HG03025 (cell line): ENCODE data around the gene ETDB.
"Not testable (repeated sequence)": the region's sequence is repeated elsewhere in the genome, so short reads cannot be mapped to it uniquely, and the experiment has no call there.

ENCODE experiments used
- ATAC-seq: cut with Tn5 transposase; IDR thresholded peaks from one replicate; pipeline ENCODE4 v1.9.1; 2021; ENCODE audit warnings: mild to moderate bottlenecking, moderate library complexity; ENCODE audit not compliant: unreplicated experiment, low FRiP score

Gene ETDB

DNA sequence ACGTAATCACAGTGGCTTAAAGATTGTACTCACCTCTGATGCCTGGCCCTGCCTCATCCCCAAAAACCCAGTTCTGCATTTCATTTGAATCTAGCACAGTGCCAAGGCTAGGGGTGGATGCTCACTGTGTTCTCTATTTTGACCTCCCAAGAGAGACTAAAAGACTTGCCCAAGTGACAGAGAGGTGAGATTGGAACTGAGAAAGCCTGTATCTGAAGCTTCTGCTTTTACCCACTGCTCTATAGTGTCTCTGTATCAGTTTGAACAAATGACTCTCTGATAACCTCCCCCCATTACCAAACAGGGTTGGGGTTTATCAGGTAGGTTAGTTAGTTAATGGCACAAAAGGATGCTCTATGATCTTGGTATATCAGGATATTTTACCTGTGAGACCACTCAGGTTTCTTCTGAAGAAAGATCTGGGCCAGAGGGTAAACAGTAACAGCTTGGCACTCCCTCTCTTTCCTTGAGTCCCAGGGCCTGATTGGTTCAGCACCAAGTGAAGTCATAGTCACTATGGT lies at the start of gene ETDB:
Gene ETDB (minus strand): TSS at position 471 of the 521 bp plus-strand sequence. CDS start 1,265 bp downstream, outside the sequence.
- ATAC-seq, result not testable (repeated sequence)

DNA sequence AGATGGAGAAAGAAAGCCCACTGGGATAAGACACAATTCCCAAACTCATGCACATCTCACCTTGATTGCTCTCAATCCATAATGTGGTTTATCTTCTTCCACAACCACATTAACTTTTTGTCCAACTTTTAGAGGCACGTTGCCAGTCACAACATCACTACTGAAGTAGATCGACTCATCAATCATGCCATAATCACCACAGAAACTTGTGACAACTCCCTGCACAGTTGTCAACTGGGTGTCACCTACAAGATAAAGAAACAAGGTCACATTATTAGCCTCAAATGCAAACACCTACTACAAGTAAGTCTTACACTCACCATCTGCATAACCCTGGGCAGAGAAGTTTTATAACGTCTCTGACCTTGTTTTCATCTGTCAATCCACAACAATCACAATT lies 49.2 kb upstream of the ETDB start:
- not testable (repeated sequence) for ATAC-seq

DNA sequence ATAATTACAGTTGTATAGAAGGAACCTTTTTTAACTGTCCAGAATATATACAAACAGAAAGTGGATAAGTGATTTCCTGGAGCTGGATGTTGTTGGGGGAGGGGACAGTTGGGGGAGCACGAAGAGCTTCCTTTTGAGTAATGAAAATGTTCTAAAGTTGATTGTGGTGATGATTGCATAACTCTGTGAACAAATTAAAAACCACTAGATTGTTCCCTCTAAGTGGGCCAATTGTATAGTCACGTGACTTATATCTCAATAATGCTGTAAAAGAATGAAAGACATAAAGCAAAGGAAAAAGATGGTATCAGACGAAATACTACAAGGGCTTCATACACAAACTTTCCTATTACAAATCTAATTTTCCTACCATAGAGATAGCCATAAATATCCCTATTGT lies 48.2 kb upstream of the ETDB start:
- no peak for ATAC-seq

DNA sequence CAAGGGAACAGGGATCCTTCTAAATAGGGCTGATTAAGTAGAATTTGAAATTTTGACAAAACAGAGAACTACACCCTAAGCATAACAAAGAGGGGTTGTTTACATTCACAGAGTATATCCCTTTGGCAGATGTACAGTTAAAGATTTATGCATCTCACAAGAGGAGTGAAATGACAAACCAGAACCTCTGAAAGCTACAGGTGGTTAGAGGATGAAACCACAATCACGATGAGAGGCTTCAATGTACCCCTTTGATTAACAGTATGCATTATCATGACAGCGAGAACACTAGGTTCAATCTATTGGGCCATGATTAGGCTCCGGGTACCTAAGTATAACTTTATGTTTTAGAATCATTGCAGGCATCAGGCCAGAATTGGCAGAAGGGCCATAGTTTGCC lies 34.4 kb upstream of the ETDB start:
- ATAC-seq, result not testable (repeated sequence)

DNA sequence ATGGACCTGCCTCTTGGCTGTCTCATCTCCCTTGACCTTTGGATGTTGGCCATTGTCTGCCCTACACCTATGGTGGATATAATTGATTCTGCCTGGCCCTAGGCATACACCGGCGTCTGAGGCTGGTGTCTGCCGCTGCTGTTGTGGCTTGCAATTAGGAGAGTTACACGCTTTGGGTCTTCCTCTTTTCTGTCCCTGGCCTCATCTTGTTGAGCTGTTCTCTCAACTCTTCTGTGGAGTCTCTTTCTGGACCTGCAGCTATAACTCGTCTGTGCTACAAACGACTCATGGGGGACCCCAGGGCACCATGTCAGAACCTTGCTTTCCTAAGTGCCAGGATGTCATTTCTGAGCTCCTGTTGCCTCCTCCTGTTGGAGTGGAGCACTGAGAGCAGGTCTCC lies 5.8 kb upstream of the ETDB start:
- not testable (repeated sequence) for ATAC-seq

DNA sequence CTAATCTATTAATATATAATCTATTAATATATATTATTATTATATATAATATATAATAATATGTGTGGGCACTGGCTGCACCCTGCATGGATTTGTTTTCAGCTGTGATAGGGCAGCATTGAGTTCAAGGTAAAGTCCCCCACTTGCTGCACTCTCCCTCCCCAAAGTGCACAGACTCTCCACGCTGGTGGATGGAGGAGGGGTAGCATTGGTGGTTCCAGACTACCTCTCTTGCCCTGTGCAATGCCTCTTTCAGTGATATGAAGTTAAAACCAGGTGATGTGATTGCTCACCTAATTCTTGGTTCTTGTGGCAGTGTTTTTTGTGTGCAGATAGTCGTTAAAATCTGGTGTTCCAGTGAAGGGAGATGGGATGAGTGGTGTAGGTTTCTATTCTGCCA lies 4.3 kb downstream of the ETDB start:
- not testable (repeated sequence) for ATAC-seq

DNA sequence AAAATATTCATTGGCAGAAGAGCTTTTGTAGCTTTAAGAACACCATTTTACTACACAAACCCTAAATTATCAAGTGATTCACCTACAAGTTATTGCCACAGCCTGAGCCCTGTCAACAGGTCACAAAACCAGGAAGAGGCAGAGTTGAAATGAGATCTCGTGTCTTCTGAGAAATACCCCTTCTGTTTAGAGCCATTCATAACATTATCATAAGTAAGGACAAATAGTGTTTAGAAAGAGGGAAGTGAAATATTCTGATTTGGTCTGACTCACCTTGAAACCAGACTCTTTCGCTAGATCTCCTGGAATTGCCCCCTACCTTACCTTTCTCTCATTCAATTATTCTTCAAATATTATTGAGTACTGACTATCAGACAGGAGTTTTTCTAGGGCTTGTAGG lies 5.9 kb downstream of the ETDB start:
- ATAC-seq, result peak; percentile 85

DNA sequence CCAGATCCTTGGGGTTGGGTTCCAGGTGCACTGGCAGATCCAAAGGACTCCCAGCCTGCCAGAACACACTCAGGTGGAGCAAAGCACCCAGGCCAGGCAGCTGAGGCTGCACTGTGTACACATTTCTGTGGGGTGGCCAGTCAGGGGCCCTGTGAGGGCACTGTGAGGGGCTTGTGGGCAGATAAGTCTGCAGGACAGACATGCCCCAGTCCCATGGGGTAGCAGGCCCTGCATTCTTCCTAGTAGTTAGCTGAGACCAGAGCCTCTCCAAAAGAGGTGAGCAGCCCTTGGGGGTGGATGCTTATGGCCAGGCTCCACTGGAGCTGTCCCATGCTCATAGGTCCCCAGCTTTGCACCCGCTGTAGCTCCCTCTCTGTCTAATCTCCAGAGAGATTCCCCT lies 7.6 kb downstream of the ETDB start:
- ATAC-seq, result no peak

DNA sequence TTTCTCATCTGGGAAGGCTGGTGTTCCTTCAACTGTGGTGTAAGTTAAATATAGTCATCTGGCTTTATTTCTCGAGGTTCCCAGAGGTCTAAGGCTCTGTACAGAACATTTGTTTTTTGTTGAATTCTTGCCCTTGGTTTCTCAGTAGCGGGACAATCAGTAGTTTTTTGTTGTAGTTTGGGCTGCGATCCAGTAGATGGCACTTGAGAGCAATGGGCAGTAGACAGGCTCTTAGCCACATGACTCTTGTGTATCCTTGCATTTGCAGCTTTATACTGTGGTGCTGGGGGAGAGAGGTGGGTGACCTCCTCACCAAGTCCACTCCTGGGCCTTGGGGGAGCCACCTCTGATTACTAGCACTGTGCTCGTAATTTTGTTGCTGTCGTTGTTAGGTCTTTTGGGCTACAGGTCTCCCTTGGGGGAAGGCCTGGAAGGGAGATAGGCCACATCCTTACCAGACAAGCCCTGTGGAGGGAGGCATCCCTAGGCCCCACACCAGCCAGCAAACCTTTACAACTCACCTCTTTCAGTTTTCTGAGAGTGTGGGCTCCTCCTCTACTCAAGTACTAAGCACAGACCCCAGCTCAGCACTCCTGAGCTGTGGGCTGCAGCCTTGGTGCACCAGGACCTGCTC lies 8.1 kb downstream of the ETDB start:
- ATAC-seq, result peak; percentile 65

DNA sequence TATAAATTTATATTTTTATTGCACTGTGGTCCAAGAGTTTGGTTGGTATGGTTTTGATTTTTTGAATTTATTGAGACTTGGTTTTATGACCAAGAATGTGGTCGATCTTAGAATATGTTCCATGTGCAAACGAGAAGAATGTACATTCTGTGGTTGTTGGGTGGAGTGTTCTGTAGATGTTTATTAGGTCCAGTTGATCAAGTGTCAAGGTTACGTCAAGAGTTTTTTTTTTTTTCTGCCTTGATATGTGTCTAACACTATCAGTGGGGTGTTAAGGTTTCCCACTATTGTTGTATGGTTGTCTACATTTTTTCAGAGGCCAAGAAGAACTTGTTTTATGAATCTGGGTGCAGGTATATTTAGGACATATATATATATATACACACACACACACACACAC lies 10.8 kb downstream of the ETDB start:
- ATAC-seq, result no peak

DNA sequence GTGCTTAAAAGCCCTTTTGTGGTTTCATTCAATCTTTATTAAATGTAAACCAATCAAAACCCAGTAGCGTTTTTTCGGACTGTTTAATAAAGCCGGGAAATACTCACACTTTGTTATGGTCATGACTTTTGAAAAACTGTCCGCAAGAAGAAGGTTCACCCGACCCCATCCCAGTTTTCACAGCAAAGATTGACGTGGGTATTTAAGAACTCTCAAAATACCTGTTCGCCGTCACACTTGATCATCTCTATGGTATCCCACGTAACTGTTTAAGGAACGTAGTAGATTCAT lies 20.9 kb downstream of the ETDB start:
- no peak for ATAC-seq

DNA sequence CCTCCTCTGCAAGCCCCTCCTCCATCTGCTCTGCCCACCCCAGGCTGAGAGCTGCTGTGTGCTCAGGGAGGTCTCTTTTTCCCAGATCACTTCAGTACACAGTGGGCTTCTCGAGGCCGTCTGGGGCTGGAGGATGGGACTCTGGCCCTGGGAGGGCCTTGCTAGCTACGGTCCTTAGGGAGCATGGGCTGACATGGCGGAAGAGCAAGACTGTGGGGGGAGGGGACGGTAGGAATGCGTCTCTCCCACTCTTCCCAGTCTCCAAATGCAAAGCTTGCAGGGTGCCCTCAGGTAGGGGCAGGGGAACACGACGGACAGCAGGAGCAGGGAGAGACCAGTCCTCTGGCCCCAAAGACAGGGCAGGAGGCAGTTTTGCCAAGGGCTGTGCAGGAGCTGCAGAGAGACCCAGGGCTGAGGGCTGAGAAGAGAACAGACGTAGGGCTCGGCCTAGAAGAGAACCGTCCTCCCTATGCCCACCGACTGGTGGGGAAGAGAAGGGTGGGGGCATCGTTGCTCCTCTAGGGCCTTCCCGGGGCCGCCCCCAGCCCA lies 23.1 kb downstream of the ETDB start:
- not testable (repeated sequence) for ATAC-seq

DNA sequence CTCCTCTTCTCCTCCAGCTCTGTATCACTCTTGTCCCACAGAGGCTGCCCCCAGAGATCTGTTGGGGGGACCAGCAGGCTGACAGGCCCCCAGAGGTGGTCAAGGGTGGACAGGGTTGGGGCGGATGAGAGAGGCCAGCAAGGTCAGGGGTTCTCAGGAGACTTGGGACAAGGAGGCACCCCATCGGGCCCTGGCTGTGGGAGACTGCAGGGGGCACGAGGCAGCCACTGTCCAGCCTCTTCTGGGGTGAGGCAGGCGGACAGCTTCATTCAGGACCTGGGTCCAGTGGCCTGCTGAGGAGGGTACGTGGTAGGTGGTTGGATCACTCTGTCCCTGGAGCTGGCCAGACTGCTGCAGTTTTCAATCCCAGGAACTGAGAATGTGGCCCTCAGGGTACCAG lies 24.6 kb downstream of the ETDB start:
- ATAC-seq, result no peak

DNA sequence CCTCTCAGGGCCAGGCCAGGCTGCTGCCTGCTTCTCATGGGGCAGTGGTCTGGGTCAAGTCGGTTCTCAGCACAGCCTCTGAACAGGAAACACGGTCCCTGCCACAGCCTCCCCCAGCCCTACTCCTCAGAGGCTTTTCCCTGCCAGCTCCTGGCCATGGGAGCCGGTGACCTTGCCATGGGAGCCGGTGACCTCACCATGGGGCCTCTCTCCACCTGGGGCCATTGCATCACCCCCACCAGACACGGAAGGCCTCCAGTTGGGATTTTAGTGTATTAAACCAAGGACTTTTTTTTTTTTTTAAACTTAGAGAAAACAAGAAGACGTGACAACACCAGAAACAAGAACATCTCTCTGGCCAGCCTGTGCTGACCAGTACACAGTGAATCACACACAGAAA lies 25.6 kb downstream of the ETDB start:
- no peak for ATAC-seq

DNA sequence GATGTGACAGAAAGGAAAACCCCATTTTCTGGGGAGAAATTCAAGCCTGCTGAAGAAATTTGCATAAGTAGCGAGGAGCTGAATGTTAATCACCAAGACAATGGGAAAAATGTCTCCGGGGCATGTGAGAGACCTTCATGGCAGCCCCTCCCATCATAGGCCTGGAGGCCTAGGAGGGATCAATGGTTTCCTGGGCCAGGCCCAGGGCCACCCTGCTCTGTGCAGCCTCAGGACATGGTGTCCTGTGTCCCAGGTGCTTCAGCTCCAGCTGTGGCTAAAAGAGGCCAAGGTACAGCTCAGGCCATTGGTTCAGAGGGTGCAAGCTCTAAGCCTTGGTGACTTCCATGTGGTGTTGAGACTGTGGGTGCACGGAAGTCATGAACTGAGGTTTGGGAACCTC lies 31.2 kb downstream of the ETDB start:
- no peak for ATAC-seq

DNA sequence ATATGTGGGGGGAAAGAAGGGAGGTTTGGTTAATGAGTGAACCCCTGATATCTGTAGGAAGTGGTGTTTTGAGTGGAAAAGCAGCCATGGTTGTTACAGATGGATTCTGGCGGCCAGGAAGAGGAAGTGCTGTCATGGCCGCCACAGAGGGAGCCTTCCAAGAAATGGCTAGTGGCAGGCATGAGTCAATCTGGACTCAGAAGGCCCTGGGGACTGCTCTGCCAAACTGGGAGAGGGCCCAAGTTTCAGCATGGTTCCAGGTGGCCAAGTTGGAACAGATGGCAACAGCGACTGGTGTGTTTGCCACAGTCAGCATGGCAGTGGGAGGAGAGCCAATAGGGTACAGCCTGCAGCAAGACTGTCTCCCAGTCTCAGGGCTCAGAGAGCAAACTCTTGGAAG lies 32.5 kb downstream of the ETDB start:
- ATAC-seq, result no peak

DNA sequence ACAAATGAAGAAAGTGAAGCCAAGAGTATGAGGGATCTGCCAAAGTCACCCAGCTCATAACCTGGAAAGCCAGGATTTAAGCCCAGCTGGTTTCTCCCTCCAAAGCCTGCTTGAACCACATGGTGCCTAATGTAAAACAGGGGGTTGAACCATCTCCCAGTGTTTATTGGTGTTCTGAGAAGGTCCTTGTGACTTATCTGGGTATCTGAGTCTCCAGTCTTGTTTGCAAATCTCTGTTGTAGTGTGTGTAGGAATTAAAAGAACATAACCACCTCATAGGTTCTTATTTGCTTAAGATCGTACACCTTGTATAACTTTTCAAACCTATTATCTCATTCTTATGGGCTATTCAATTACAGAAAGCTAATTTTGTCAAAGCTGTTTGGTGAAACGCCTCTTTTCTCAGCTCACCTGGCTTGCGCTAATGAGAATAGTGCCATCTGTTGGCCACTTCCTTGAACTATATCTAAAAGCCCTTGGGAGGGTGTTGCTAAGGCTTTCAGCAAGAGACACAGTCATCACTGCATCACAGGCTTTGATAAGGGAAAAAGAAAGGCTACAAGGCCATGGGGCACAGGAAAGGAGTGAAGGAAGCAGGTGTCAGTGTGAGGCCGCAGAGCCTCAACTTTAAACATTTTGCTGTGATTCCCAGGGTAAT lies 34.0 kb downstream of the ETDB start:
- ATAC-seq, result no peak

DNA sequence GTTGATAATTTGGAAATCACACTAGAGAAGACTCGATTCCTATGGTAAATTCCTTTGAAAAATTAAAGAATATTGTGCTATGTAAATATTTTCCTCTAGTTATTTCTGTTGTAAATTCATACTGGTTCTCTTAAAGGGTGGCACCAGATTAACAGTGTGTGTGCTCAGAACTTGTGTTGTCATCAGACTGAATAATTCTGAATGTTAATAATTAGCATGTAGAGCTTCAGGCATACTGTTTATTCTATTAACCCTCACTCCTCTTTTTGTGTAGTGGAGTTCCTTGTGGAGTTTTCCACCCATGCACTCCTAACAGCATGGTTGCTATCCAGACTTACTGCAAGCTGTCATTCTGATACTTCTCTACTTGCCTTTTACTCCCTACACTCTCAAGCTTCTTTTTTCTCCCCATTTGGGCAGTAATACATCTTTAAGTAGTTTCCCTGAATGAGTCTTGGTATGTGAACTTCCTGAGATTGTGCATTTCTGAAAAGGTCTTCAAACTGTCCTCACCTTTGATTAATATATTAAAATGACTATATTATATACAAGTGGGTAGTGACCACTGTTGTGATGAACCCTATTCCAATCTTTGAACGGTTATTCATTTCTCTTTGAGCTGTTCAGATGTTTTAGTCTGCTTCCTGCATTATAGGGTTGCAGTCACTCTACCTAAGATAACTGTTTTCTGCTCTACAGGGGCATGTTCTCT lies 38.5 kb downstream of the ETDB start:
- ATAC-seq, result no peak
